Liver (tissue), 9 donors: Measurements from ENCODE around the gene TBC1D14. TPM values are rescaled to one million over a fixed set of nuclear protein-coding genes. Genes with fewer than 3 reads are reported as not detected.

Source experiments
- DNase-seq: peaks from one replicate; pipeline ENCODE4 v3.0.0-alpha.2; 2017; ENCODE audit warnings: low spot score
- H3K27ac ChIP-seq, 2 donors: one replicate each; pipeline ENCODE4 v1.7.0; 2013; ENCODE audit warnings: inconsistent platforms in 2 of 2, low read length in 2 of 2, control low read depth in 1 of 2, low read depth in 1 of 2, mild to moderate bottlenecking in 1 of 2
- H3K27me3 ChIP-seq, 4 donors: one replicate each; pipeline versions ENCODE4 v1.6.1 to v1.7.0; 2013; ENCODE audit warnings: low read length in 3 of 4, inconsistent platforms in 1 of 4, mild to moderate bottlenecking in 1 of 4, moderate library complexity in 1 of 4; ENCODE audit not compliant: control insufficient read depth in 4 of 4, insufficient read depth in 4 of 4
- H3K36me3 ChIP-seq, 4 donors: one replicate each; pipeline versions ENCODE4 v1.6.1 to v1.7.0; 2013; ENCODE audit warnings: low read length in 3 of 4, mild to moderate bottlenecking in 3 of 4, low read depth in 1 of 4, moderate library complexity in 1 of 4; ENCODE audit not compliant: control insufficient read depth in 4 of 4, insufficient read depth in 3 of 4
- H3K4me1 ChIP-seq, 4 donors: one replicate each; pipeline versions ENCODE4 v1.6.1 to v1.7.0; 2013; ENCODE audit warnings: low read length in 3 of 4, mild to moderate bottlenecking in 3 of 4, moderate library complexity in 1 of 4; ENCODE audit not compliant: control insufficient read depth in 4 of 4, insufficient read depth in 4 of 4
- H3K4me3 ChIP-seq, 3 donors: one replicate each; pipeline versions ENCODE4 v1.6.1 to v1.7.0; 2013; ENCODE audit warnings: low read length in 3 of 3, control low read depth in 1 of 3, low read depth in 1 of 3, mild to moderate bottlenecking in 1 of 3
- H3K9ac ChIP-seq, 2 donors: one replicate each; pipeline ENCODE4 v1.7.0; 2013; ENCODE audit warnings: low read length in 2 of 2, mild to moderate bottlenecking in 2 of 2, moderate library complexity in 2 of 2, control low read depth in 1 of 2, low read depth in 1 of 2
- H3K9me3 ChIP-seq, 4 donors: one replicate each; pipeline versions ENCODE4 v1.6.1 to v1.7.0; 2013; ENCODE audit warnings: low read length in 3 of 4; ENCODE audit not compliant: control insufficient read depth in 4 of 4
- EGR1 ChIP-seq, 2 donors: IDR thresholded peaks; 2 replicates each; pipeline ENCODE4 v1.6.1; 2016 to 2018; ENCODE audit warnings: antibody characterized with exemption in 2 of 2, low read depth in 2 of 2
- FOXA1 ChIP-seq: IDR thresholded peaks from 2 replicates; pipeline ENCODE4 v1.6.1; 2016; ENCODE audit warnings: antibody characterized with exemption
- FOXA2 ChIP-seq: IDR thresholded peaks from 2 replicates; pipeline ENCODE4 v1.6.1; 2016; ENCODE audit warnings: antibody characterized with exemption
- GABPA ChIP-seq, 2 donors: IDR thresholded peaks in 1 of 2; conservative IDR thresholded peaks in 1 of 2; 2 replicates each; pipeline ENCODE4 v1.6.1; 2016; ENCODE audit warnings: antibody characterized with exemption in 2 of 2, mild to moderate bottlenecking in 1 of 2, moderate library complexity in 1 of 2
- HNF4A ChIP-seq, 2 donors: conservative IDR thresholded peaks; 2 replicates each; pipeline ENCODE4 v1.6.1; 2016; ENCODE audit warnings: antibody characterized with exemption in 2 of 2, mild to moderate bottlenecking in 2 of 2
- JUND ChIP-seq, 2 donors: IDR thresholded peaks; 2 replicates each; pipeline ENCODE4 v1.6.1; 2016; ENCODE audit warnings: antibody characterized with exemption in 2 of 2
- NR2F2 ChIP-seq: IDR thresholded peaks from 2 replicates; pipeline ENCODE4 v1.6.1; 2016; ENCODE audit warnings: antibody characterized with exemption
- RAD21 ChIP-seq, 2 donors: IDR thresholded peaks; 2 replicates each; pipeline ENCODE4 v1.6.1; 2016; ENCODE audit warnings: antibody characterized with exemption in 2 of 2, mild to moderate bottlenecking in 2 of 2
- RXRA ChIP-seq, 2 donors: IDR thresholded peaks; 2 replicates each; pipeline ENCODE4 v1.6.1; 2017 to 2018; ENCODE audit warnings: antibody characterized with exemption in 2 of 2, mild to moderate bottlenecking in 1 of 2
- SP1 ChIP-seq: IDR thresholded peaks from 2 replicates; pipeline ENCODE4 v1.6.1; 2018; ENCODE audit warnings: antibody characterized with exemption, mild to moderate bottlenecking
- TAF1 ChIP-seq: conservative IDR thresholded peaks from 2 replicates; pipeline ENCODE4 v1.6.1; 2016; ENCODE audit warnings: antibody characterized with exemption, mild to moderate bottlenecking
- WGBS: extraction: QIAGEN DNeasy Blood & Tissue Kit; methylation state at CpG from one replicate; pipeline ENCODE4 v1.1.7; 2013; 5-methylcytosine and 5-hydroxymethylcytosine counted together
- polyA plus RNA-seq, 2 donors: library from polyadenylated mRNA; stranded (reverse) in 1 of 2; unstranded in 1 of 2; fragments of 200-250 nt in 1 of 2; fragments of >200 nt in 1 of 2; fragmentation: Nextera tagmentation in 1 of 2; extraction: Ambion mirVana in 1 of 2; gene quantifications; one replicate each; pipeline versions ENCODE4 v1.2.1 to v1.2.3, GENCODE V29; 2013 to 2015
- total RNA-seq, 2 donors: library from RNA; depleted of rRNA; stranded (reverse); fragments of >200 nt; gene quantifications; one replicate each; pipeline ENCODE4 v1.2.3, GENCODE V29; 2014
- TF ChIP-seq, protein P1 (sequence below): IDR thresholded peaks from 2 replicates; pipeline ENCODE4 v1.6.1; 2016; ENCODE audit warnings: antibody characterized with exemption
- TF ChIP-seq, protein P2 (sequence below): IDR thresholded peaks from 2 replicates; pipeline ENCODE4 v1.6.1; 2016; ENCODE audit warnings: antibody characterized with exemption
- TF ChIP-seq, protein P3 (sequence below): IDR thresholded peaks from 2 replicates; pipeline ENCODE4 v1.6.1; 2016; ENCODE audit warnings: antibody characterized with exemption, mild to moderate bottlenecking
- donor health status: healthy.
- donor health status: healthy.
- donor health status: healthy.
- donor health status: healthy.
- donor health status: healthy.

TBC1D14 gene
- total and polyA plus RNA-seq, 4 donors = 10.0 to 45.2 (median 22.7) TPM

GRCh38 chr4:7020856-7021255 lies 111.2 kb downstream of the TBC1D14 start:
- Histone ChIP-seq H3K27ac (no peak overlapping the region), H3K27me3 (no peaks in the 10 kb centered on the region), H3K4me3 (no peak overlapping the region), H3K9me3 (no peaks in the 10 kb centered on the region), H3K9ac (no peak overlapping the region), H3K36me3 (peaks cover 1 to 29% (median 17%) of the 10 kb centered on the region in 4 donors), H3K4me1 (peaks cover under 1 to 14% (median 5%) of the 10 kb centered on the region in 4 donors)
- no peak for TF ChIP-seq FOXA2
- TF ChIP-seq RXRA (IDR thresholded peaks at IDR 0.05) = no peak
- TF ChIP-seq RAD21 (IDR thresholded peaks at IDR 0.05) = no peak
- no peak for TF ChIP-seq HNF4A (conservative IDR thresholded peaks at IDR 0.05)
- TF ChIP-seq TAF1 = no peak
- TF ChIP-seq JUND (IDR thresholded peaks at IDR 0.05) = no peak
- no peak for TF ChIP-seq SP1
- TF ChIP-seq, protein P1, sequence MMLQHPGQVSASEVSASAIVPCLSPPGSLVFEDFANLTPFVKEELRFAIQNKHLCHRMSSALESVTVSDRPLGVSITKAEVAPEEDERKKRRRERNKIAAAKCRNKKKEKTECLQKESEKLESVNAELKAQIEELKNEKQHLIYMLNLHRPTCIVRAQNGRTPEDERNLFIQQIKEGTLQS = no peak
- no peak for TF ChIP-seq FOXA1
- no peak for DNase-seq
- 95% methylated on average over 11 of the region's 11 CpGs for WGBS

DNA sequence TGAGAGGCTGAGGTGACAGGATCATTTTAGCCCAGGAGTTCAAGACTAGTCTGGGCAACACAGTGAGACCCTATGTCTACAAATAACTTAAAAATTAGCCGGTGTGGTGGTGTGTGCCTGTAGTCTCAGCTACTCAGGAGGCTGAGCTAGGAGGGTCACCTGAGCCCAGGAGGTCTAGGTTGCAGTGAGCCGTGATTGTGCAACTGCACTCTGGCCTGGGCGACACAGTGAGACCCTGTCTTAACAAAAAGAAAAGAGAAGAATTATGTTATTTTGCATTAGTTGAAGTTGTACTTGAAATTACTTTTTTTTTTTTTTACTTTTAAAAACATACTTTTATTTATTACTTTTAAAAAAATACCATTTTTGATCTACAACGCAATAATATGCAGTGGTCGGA lies 111.7 kb downstream of the TBC1D14 start:
- Histone ChIP-seq H3K27ac (no peak overlapping the region), H3K27me3 (no peaks in the 10 kb centered on the region), H3K4me3 (no peak overlapping the region), H3K9ac (no peak overlapping the region), H3K36me3 (peaks cover 1 to 32% (median 18%) of the 10 kb centered on the region in 4 donors), H3K9me3 (no peaks in the 10 kb centered on the region), H3K4me1 (peaks cover 0 to 10% (median 1%) of the 10 kb centered on the region in 4 donors)
- no peak for TF ChIP-seq HNF4A (conservative IDR thresholded peaks at IDR 0.05)
- TF ChIP-seq, protein P1 = no peak
- TF ChIP-seq, protein P2, sequence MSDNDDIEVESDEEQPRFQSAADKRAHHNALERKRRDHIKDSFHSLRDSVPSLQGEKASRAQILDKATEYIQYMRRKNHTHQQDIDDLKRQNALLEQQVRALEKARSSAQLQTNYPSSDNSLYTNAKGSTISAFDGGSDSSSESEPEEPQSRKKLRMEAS = no peak
- no peak for TF ChIP-seq SP1
- TF ChIP-seq FOXA2 = no peak
- no peak for TF ChIP-seq GABPA (IDR thresholded peaks at IDR 0.05 in 1 of 2, conservative IDR thresholded peaks at IDR 0.05 in 1 of 2)
- TF ChIP-seq NR2F2 = no peak
- no peak for TF ChIP-seq EGR1 (IDR thresholded peaks at IDR 0.05; ENCODE audit: low read depth in 2 of 2)
- TF ChIP-seq RAD21 (IDR thresholded peaks at IDR 0.05) = no peak
- no peak for TF ChIP-seq RXRA (IDR thresholded peaks at IDR 0.05)
- TF ChIP-seq, protein P3, sequence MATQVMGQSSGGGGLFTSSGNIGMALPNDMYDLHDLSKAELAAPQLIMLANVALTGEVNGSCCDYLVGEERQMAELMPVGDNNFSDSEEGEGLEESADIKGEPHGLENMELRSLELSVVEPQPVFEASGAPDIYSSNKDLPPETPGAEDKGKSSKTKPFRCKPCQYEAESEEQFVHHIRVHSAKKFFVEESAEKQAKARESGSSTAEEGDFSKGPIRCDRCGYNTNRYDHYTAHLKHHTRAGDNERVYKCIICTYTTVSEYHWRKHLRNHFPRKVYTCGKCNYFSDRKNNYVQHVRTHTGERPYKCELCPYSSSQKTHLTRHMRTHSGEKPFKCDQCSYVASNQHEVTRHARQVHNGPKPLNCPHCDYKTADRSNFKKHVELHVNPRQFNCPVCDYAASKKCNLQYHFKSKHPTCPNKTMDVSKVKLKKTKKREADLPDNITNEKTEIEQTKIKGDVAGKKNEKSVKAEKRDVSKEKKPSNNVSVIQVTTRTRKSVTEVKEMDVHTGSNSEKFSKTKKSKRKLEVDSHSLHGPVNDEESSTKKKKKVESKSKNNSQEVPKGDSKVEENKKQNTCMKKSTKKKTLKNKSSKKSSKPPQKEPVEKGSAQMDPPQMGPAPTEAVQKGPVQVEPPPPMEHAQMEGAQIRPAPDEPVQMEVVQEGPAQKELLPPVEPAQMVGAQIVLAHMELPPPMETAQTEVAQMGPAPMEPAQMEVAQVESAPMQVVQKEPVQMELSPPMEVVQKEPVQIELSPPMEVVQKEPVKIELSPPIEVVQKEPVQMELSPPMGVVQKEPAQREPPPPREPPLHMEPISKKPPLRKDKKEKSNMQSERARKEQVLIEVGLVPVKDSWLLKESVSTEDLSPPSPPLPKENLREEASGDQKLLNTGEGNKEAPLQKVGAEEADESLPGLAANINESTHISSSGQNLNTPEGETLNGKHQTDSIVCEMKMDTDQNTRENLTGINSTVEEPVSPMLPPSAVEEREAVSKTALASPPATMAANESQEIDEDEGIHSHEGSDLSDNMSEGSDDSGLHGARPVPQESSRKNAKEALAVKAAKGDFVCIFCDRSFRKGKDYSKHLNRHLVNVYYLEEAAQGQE = no peak
- TF ChIP-seq JUND (IDR thresholded peaks at IDR 0.05) = no peak
- TF ChIP-seq TAF1 = no peak
- WGBS = 74% methylated on average over 5 of the region's 5 CpGs
- DNase-seq = no peak
